Measurements from ENCODE around the gene BDP1.
"Not testable (repeated sequence)": the region's sequence is repeated elsewhere in the genome, so short reads cannot be mapped to it uniquely, and the experiment has no call there.

The BDP1 gene, protein sequence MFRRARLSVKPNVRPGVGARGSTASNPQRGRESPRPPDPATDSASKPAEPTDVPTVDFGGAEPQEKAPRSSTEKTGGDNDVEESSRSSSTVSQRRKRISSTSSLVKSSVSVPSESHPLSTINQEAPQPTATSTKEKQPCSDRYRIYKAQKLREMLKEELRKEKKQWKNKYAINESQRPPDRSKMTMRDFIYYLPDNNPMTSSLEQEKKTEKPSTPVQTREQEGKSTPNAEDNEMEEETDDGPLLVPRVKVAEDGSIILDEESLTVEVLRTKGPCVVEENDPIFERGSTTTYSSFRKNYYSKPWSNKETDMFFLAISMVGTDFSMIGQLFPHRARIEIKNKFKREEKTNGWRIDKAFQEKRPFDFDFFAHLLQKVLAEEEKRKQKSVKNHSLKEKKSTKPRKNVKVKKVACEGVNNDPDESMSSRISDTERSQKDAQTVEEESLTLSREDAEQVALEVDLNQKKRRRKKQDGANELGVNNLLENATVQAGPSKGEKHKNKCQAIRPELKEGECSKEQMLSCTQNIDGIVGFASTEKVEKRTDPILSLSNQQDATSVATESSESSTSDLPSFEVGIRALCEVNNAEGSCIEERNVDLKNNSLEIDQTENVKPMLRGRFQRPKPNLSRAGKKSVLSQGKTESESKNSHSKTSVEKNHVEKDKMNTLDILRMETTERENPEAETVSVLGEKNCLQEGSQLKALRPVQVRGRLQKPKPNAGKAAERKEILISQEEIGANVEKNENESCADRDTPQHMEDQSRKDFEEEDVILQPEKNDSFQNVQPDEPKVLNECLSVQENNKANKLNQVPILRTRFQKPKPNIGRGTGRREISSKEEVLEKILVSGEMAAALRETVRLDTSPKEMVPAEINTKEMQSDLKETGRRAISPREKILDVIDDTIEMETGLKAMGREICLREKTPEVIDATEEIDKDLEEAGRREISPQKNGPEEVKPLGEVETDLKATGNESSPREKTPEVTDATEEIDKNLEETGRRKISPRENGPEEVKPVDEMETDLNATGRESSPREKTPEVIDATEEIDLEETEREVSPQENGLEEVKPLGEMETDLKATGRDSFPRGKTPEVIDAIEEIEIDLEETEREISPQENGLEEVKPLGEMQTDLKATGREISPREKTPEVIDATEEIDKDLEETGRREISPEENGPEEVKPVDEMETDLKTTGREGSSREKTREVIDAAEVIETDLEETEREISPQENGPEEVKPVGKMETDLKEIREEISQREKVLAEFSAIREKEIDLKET (N-terminal part only)

DNA sequence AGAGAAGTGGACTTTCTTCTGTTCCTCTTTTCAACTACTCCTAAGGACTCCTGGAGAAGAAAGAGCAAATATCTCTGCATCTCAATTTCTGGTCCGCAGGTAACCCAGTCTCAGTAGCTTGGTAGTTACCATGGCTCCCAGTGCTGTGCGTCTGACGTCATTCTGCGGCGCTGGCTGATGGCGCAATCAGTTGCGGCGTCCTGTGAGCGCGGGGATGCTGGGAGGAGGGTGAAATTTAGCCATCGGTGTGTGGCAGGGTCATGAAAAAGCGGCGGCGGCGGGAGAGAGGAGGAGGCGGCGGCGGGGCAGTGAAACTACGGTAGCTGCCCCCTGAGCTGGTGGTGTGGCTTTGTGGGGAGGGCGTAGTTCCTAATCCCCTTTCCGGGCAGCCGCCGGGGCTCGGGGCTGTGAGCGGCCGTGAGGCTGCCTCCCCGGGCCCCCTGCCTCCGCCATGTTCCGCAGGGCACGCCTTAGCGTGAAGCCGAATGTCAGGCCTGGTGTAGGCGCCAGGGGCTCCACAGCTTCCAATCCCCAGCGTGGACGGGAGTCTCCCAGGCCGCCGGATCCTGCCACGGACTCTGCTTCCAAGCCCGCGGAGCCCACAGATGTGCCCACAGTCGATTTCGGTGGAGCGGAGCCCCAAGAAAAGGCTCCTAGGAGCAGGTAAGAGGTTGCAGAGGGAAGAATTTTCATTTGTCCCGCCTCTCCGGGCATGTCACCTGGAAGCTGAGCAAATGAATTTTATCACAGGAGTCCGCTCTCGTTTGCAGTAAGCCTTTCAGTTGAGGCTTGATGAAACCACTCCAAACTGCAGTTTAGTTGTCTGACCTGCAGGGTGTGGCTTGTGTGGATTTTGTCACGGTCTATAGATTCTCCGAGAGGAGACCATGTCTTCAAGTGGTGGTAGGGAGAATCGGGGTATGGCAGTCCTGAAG is at the start of gene BDP1:
Gene BDP1 (plus strand): TSS at position 225 of the 935 bp plus-strand sequence. CDS start 227 bp downstream, at position 452.
- H3K27me3 ChIP-seq (ENCODE audit: low read depth, low read length), result peaks cover under 1% of the 10 kb centered on the region

DNA sequence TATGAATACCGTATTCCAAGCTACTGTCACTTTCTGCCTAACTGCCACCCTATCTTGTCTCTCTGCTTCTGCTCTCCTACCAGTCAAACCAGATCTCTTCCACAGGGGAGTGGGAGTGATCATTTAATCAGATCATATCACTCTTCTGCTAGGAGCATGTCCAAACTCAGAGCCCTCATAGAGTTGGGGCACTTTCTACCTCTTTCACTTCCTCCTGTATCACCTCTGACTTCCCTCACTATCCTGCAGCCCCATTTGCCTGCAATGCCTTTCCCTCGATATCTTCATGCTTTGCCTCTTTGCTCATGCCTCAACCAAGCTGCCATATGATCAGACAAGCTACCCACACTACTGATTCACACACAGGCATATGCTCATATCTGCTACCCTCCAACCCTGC is 45.4 kb upstream of the BDP1 start:
- not testable (repeated sequence) for H3K27me3 ChIP-seq (ENCODE audit: low read depth, low read length); H3K36me3 ChIP-seq (ENCODE audit: control insufficient read depth in 1 of 2, insufficient read depth in 2 of 2, low read length in 2 of 2); H3K4me3 ChIP-seq (ENCODE audit: low read depth in 1 of 2, low read length in 2 of 2); H3K27ac ChIP-seq (ENCODE audit: low read length); H3K9me3 ChIP-seq (ENCODE audit: control insufficient read depth in 1 of 2, low read length in 2 of 2); H3K4me1 ChIP-seq (ENCODE audit: control insufficient read depth in 1 of 2, insufficient read depth in 2 of 2, low read length in 2 of 2)

More for the DNA sequence above, at the start of gene BDP1:
- Histone ChIP-seq H3K9me3 (ENCODE audit: control insufficient read depth in 1 of 2, low read length in 2 of 2) (no peaks in the 10 kb centered on the region), H3K36me3 (ENCODE audit: control insufficient read depth in 1 of 2, insufficient read depth in 2 of 2, low read length in 2 of 2) (peaks cover 9 to 21% of the 10 kb centered on the region in 2 donors), H3K27ac (ENCODE audit: low read length) (peak within 1 kb of the TSS; percentile 78), H3K4me3 (ENCODE audit: low read depth in 1 of 2, low read length in 2 of 2) (peak within 1 kb of the TSS; percentile 96 to 97), H3K4me1 (ENCODE audit: control insufficient read depth in 1 of 2, insufficient read depth in 2 of 2, low read length in 2 of 2) (peaks cover 0 to 17% of the 10 kb centered on the region in 2 donors)

DNA sequence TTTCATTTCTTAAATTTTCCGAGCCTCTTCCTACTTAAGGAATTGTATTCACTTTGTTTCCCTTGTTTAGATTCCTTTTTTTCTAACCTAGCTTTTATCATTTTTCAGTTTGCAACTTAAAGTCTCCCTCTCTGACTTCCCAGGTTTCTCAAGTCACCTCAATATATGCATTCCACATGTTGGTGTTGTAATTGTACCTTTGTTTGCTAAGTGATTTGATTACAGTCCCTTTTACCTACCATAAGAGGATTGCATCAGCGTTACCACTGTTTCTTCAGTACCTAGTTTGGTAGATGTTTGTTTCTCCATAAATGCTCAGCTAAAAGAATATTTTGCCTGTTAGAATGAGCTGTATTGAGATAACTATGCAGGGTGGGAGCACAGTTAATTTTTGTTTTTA is 39.8 kb upstream of the BDP1 start:
- not testable (repeated sequence) for H3K27me3 ChIP-seq (ENCODE audit: low read depth, low read length); H3K36me3 ChIP-seq (ENCODE audit: control insufficient read depth in 1 of 2, insufficient read depth in 2 of 2, low read length in 2 of 2); H3K9me3 ChIP-seq (ENCODE audit: control insufficient read depth in 1 of 2, low read length in 2 of 2); H3K4me3 ChIP-seq (ENCODE audit: low read depth in 1 of 2, low read length in 2 of 2); H3K4me1 ChIP-seq (ENCODE audit: control insufficient read depth in 1 of 2, insufficient read depth in 2 of 2, low read length in 2 of 2); H3K27ac ChIP-seq (ENCODE audit: low read length)

DNA sequence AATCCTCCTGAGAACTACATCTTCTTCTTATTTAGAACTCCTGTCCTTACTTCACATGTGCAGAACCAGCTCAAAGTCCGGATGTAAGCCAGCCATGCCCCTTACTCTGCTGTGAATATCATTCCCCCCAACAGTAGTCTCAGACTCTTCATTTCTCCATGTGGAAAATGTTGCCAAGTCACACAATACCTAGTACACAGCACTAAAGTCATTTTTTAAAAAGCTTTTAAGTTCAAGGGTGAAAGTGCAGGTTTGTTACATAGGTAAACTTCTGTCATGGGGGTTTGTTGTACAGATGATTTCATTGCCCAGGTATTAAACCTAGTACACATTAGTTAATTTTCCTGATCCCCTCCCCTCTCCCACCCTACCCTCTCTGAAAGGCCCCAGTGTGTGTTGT is 37.4 kb upstream of the BDP1 start:
- H3K4me3 ChIP-seq (ENCODE audit: low read depth in 1 of 2, low read length in 2 of 2); H3K36me3 ChIP-seq (ENCODE audit: control insufficient read depth in 1 of 2, insufficient read depth in 2 of 2, low read length in 2 of 2); H3K27ac ChIP-seq (ENCODE audit: low read length); H3K4me1 ChIP-seq (ENCODE audit: control insufficient read depth in 1 of 2, insufficient read depth in 2 of 2, low read length in 2 of 2); H3K9me3 ChIP-seq (ENCODE audit: control insufficient read depth in 1 of 2, low read length in 2 of 2); H3K27me3 ChIP-seq (ENCODE audit: low read depth, low read length): not testable (repeated sequence)

DNA sequence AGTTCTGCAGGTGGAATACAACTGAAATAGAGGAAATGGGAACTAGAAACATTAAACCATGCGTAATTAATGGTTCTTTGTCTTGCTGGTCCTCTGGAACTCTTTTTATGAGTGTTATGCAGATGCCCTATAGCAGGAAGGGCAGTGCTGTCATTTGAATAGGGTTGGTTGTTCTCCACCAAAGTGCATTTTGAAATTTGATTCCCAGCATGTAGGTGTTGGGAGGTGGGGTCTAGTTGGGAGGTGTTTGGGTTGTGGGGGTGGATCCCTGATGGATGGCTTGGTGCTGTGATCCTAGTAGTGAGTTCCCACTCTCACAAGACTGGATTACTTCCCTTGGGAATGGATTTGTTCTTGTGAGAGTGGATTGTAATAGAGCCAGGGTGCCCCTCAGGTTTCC is 34.2 kb upstream of the BDP1 start:
- H3K27ac ChIP-seq (ENCODE audit: low read length); H3K9me3 ChIP-seq (ENCODE audit: control insufficient read depth in 1 of 2, low read length in 2 of 2); H3K36me3 ChIP-seq (ENCODE audit: control insufficient read depth in 1 of 2, insufficient read depth in 2 of 2, low read length in 2 of 2); H3K27me3 ChIP-seq (ENCODE audit: low read depth, low read length); H3K4me3 ChIP-seq (ENCODE audit: low read depth in 1 of 2, low read length in 2 of 2); H3K4me1 ChIP-seq (ENCODE audit: control insufficient read depth in 1 of 2, insufficient read depth in 2 of 2, low read length in 2 of 2): not testable (repeated sequence)

DNA sequence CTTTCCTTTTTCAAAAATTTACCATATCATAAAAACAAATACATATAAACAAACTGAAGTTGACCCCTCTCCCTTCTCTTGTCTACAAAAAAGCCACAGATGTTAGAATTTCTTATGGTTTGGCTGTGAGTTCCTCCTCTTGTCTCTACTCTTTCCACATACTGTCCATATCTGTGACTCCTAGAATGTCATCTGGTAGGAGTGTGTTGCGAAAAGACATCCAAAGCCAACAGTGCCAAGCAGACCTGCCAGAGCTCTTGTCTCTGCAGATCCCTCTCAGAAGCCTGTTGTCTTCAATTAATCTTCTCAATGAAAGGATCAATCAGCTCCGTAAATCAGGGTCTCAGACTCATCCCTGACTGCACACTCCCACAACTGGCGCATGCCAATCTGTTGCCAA is 31.6 kb upstream of the BDP1 start:
- H3K27me3 ChIP-seq (ENCODE audit: low read depth, low read length); H3K4me1 ChIP-seq (ENCODE audit: control insufficient read depth in 1 of 2, insufficient read depth in 2 of 2, low read length in 2 of 2); H3K9me3 ChIP-seq (ENCODE audit: control insufficient read depth in 1 of 2, low read length in 2 of 2); H3K36me3 ChIP-seq (ENCODE audit: control insufficient read depth in 1 of 2, insufficient read depth in 2 of 2, low read length in 2 of 2); H3K4me3 ChIP-seq (ENCODE audit: low read depth in 1 of 2, low read length in 2 of 2); H3K27ac ChIP-seq (ENCODE audit: low read length): not testable (repeated sequence)

DNA sequence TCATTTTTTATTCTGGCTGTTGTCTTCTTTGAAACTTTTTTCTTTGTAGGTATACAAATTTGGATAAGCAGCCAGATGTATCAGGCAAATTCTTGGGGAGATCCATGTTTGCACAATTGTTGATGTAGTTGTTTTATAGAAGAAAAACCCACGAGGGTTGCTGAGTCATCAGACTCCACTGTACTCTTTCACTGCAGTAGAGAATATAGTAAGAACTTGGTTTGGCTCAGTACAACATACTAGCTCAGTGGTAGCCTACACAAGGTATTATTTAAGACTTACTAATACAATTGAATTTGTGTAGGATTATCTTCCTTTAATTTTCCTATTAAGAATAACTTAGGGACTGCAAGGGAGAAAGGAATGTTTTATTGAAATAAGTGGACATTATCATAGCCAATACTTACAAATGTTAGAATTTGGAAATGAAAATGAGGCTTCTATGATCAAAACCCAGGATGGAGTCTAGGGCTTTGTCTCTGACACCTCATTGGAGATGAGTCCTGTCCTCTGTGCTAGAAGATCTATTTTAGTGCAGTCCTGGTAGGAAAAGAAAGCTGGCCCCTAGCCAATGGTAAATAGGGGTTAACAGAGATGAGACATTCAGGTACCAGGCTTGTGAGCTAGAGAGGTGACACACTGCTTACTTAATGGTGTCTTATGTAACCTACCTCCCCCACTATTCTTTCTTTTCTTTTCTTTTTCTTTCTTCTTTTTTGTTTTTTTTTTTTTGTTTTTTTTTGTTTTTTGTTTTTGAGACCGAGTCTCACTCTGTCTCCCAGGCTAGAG is 28.6 kb upstream of the BDP1 start:
- H3K27ac ChIP-seq (ENCODE audit: low read length), result not testable (repeated sequence)

DNA sequence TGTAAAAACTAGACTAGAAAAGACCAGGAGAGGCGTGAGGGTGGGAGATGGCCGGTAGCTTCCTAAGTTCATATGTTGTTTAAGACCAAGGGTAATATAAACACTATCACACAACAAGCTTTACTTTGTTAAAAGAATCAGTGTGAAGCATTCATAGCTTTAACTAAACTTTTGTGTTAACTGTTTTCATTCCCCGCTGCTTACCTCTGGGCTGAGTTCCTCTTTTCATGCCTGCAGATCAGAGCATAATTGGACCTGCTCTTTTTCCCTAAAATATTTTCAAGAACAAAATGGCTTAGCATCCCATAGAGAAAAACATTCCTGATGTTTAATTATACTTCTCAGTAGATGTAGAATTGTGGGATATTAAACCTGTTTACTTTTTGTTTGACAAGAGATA is 23.0 kb upstream of the BDP1 start:
- not testable (repeated sequence) for H3K4me1 ChIP-seq (ENCODE audit: control insufficient read depth in 1 of 2, insufficient read depth in 2 of 2, low read length in 2 of 2)

More for the DNA sequence above, 28.6 kb upstream of the BDP1 start:
- not testable (repeated sequence) for H3K4me3 ChIP-seq (ENCODE audit: low read depth in 1 of 2, low read length in 2 of 2); H3K4me1 ChIP-seq (ENCODE audit: control insufficient read depth in 1 of 2, insufficient read depth in 2 of 2, low read length in 2 of 2); H3K27me3 ChIP-seq (ENCODE audit: low read depth, low read length); H3K9me3 ChIP-seq (ENCODE audit: control insufficient read depth in 1 of 2, low read length in 2 of 2); H3K36me3 ChIP-seq (ENCODE audit: control insufficient read depth in 1 of 2, insufficient read depth in 2 of 2, low read length in 2 of 2)

DNA sequence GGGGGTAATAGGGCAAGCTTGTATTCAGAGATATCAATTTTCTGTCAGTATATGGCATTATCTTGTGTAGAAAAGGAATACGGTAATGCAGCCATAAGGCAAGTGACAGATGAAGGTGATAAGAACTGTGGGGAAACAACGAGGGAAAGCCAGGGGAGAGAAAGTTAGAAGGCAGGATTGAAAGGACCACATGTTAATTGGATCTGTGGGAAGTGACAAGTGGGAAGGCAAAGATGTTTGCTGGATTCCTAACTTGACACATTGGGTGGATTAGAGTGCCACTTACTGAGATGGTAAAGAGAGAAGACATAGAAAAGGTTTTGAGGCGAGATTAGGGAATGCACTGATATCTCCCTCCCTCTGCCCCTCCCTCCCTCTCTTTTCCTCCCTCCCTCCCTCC is 20.6 kb upstream of the BDP1 start:
- H3K9me3 ChIP-seq (ENCODE audit: control insufficient read depth in 1 of 2, low read length in 2 of 2); H3K36me3 ChIP-seq (ENCODE audit: control insufficient read depth in 1 of 2, insufficient read depth in 2 of 2, low read length in 2 of 2); H3K4me3 ChIP-seq (ENCODE audit: low read depth in 1 of 2, low read length in 2 of 2); H3K27me3 ChIP-seq (ENCODE audit: low read depth, low read length); H3K4me1 ChIP-seq (ENCODE audit: control insufficient read depth in 1 of 2, insufficient read depth in 2 of 2, low read length in 2 of 2); H3K27ac ChIP-seq (ENCODE audit: low read length): not testable (repeated sequence)

More for the DNA sequence above, 23.0 kb upstream of the BDP1 start:
- not testable (repeated sequence) for H3K9me3 ChIP-seq (ENCODE audit: control insufficient read depth in 1 of 2, low read length in 2 of 2); H3K27ac ChIP-seq (ENCODE audit: low read length); H3K36me3 ChIP-seq (ENCODE audit: control insufficient read depth in 1 of 2, insufficient read depth in 2 of 2, low read length in 2 of 2); H3K4me3 ChIP-seq (ENCODE audit: low read depth in 1 of 2, low read length in 2 of 2); H3K27me3 ChIP-seq (ENCODE audit: low read depth, low read length)

DNA sequence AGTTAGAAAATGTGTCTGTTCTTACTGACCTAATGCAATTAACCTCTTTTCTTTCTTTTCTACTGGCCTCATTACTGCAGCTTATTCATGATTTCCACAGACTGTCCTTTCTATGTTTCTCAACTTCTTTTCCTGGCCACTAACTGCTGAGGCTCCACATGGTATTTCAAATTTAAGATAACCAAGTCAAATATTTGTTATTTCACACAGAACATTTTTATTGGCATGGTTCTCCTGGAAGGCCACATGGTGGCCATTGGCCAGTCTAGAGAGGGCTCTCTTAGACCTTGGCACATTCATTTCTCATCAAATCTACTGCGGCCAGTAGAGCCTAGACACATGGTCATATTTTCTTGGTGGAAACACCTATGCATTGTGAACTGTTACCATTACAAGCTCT is 13.9 kb upstream of the BDP1 start:
- H3K27ac ChIP-seq (ENCODE audit: low read length); H3K9me3 ChIP-seq (ENCODE audit: control insufficient read depth in 1 of 2, low read length in 2 of 2); H3K36me3 ChIP-seq (ENCODE audit: control insufficient read depth in 1 of 2, insufficient read depth in 2 of 2, low read length in 2 of 2); H3K4me1 ChIP-seq (ENCODE audit: control insufficient read depth in 1 of 2, insufficient read depth in 2 of 2, low read length in 2 of 2); H3K4me3 ChIP-seq (ENCODE audit: low read depth in 1 of 2, low read length in 2 of 2); H3K27me3 ChIP-seq (ENCODE audit: low read depth, low read length): not testable (repeated sequence)

All from muscle layer of duodenum (tissue), 2 donors.